OCI-LY3 (cell line): Measurements from ENCODE around the gene RPL15.

Source experiments
- H2AFZ ChIP-seq: fragments of 200-600, 300-600 bp; shearing (Covaris generic); 2 replicates; pipeline ENCODE4 v1.6.0; 2014; ENCODE audit warnings: antibody characterized with exemption, low read depth, low read length
- H3K27ac ChIP-seq: fragments of 200-600, 300-600 bp; sonication (generic); 2 replicates; pipeline ENCODE4 v1.5.1; 2014; ENCODE audit warnings: mild to moderate bottlenecking, low read length, moderate library complexity, mixed read lengths
- H3K27me3 ChIP-seq: fragments of 200-600, 300-600 bp; sonication (generic); 2 replicates; pipeline ENCODE4 v1.6.1; 2014; ENCODE audit warnings: low read depth, low read length, mixed read lengths
- H3K36me3 ChIP-seq: fragments of 200-600, 300-600 bp; sonication (generic); replicated peaks from 2 replicates; pipeline ENCODE3; 2014; ENCODE audit warnings: low read depth, low read length, mixed read lengths
- H3K4me1 ChIP-seq: fragments of 300-600, 200-600 bp; sonication (generic); 2 replicates; pipeline ENCODE4 v1.6.1; 2014; ENCODE audit warnings: low read length, mixed read lengths
- H3K4me2 ChIP-seq: fragments of 200-600, 300-600 bp; sonication (generic); 2 replicates; pipeline ENCODE4 v1.6.1; 2014; ENCODE audit warnings: low read length, mixed read lengths
- H3K4me3 ChIP-seq: fragments of 300-600, 200-600 bp; sonication (generic); 2 replicates; pipeline ENCODE4 v1.5.1; 2014; ENCODE audit warnings: antibody characterized with exemption, mild to moderate bottlenecking, low read length, moderate library complexity
- H3K79me2 ChIP-seq: fragments of 300-600, 200-600 bp; shearing (Covaris generic); 2 replicates; pipeline ENCODE4 v1.6.1; 2014; ENCODE audit warnings: mild to moderate bottlenecking, low read length, mixed read lengths
- H3K9ac ChIP-seq: fragments of 300-600, 200-600 bp; shearing (Covaris generic); 2 replicates; pipeline ENCODE4 v1.6.0; 2014; ENCODE audit warnings: mild to moderate bottlenecking, low read length, moderate library complexity
- H3K9me3 ChIP-seq: fragments of 200-600, 300-600 bp; shearing (Covaris generic); 2 replicates; pipeline ENCODE4 v1.6.1; 2014; ENCODE audit warnings: low read length, mixed read lengths; ENCODE audit not compliant: insufficient read depth
- H4K20me1 ChIP-seq: fragments of 200-600, 300-600 bp; sonication (generic); 2 replicates; pipeline ENCODE4 v1.6.1; 2016; ENCODE audit warnings: low read length, mixed read lengths; ENCODE audit not compliant: insufficient read depth
- CTCF ChIP-seq: fragments of 200-600, 300-600 bp; sonication (generic); IDR thresholded peaks from 2 replicates; pipeline ENCODE4 v1.5.1; 2014; ENCODE audit warnings: antibody characterized with exemption, low read length, low read depth
- EZH2phosphoT487 ChIP-seq: fragments of 200-600 bp; shearing (Covaris generic); IDR thresholded peaks from 2 replicates; pipeline ENCODE4 v1.6.1; 2018; ENCODE audit warnings: antibody characterized with exemption, mixed run types, low read depth

Gene RPL15

GRCh38 chr3:23888617-23889228 is 28.2 kb upstream of the RPL15 start:
- peaks cover 6% of the 10 kb centered on the region for H3K36me3 ChIP-seq
- 0 out of 2 replicates have a peak, but pooled peaks cover 5% of the 10 kb centered on the region for H3K79me2 ChIP-seq
- no peak overlapping the region for H3K4me3 ChIP-seq
- H2AFZ ChIP-seq: no peak overlapping the region
- H3K4me1 ChIP-seq: peaks cover 7% of the 10 kb centered on the region
- no peak overlapping the region for H3K9ac ChIP-seq
- peaks cover 36% of the 10 kb centered on the region for H4K20me1 ChIP-seq
- H3K9me3 ChIP-seq: no peaks in the 10 kb centered on the region
- peak overlapping the region; percentile 6; the same call in 1 of the 2 replicates for H3K4me2 ChIP-seq
- no peaks in the 10 kb centered on the region for H3K27me3 ChIP-seq
- H3K27ac ChIP-seq: no peak overlapping the region
- TF ChIP-seq EZH2phosphoT487: no peak
- peak; percentile 90 for TF ChIP-seq CTCF

DNA sequence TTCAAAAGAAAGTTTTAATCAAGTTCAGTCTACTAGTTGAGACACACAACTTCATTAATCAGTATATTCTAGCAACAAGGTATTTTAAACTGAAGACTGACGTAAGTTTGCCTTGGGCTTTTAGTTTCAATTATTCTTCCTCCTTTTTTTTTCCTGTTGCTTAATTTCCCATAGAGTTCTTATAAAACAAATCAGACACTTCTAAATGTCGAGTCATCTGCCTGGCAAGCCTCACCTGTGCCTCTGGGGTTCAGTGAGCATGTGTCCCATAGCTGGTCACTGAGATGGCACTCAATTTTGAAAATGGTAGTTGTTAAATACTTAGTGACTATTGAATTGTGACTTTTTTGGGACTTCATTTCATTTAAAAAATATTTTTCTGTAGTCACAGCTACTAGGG is 27.5 kb upstream of the RPL15 start:
- peaks cover 7% of the 10 kb centered on the region for H3K4me1 ChIP-seq
- TF ChIP-seq EZH2phosphoT487 (no peak), CTCF (no peak)
- no peak overlapping the region for H3K4me3 ChIP-seq
- H3K4me2 ChIP-seq: no peak overlapping the region
- no peaks in the 10 kb centered on the region for H3K27me3 ChIP-seq
- no peak overlapping the region for H2AFZ ChIP-seq
- H3K79me2 ChIP-seq: 0 out of 2 replicates have a peak, but pooled peaks cover 5% of the 10 kb centered on the region
- no peak overlapping the region for H3K9ac ChIP-seq
- H3K9me3 ChIP-seq: no peaks in the 10 kb centered on the region
- H3K27ac ChIP-seq: no peak overlapping the region
- H4K20me1 ChIP-seq: peaks cover 30% of the 10 kb centered on the region
- peaks cover 6% of the 10 kb centered on the region for H3K36me3 ChIP-seq

DNA sequence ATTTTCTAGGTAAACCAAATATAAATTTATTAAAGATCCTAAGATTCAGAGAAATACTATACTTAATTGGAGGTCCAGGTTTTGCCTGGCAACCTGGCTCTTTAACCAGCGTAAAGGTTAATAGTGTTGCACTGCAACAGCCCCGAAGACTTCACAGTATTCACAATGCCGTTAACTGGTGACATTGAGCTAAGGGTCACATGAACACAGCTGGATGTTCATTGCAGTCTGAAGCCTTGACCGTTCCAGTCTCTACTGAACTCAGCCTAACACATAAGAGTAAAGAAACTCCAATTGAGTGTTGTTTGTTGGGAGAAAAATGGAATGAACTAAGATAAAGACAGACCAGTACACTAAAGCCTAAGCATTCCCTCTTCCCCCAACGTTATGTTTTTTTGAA is 27.0 kb upstream of the RPL15 start:
- Histone ChIP-seq H3K27ac (no peak overlapping the region), H3K79me2 (0 out of 2 replicates have a peak, but pooled peaks cover 5% of the 10 kb centered on the region), H2AFZ (no peak overlapping the region), H3K9ac (no peak overlapping the region), H3K27me3 (no peaks in the 10 kb centered on the region), H3K9me3 (no peaks in the 10 kb centered on the region), H3K4me1 (peaks cover 7% of the 10 kb centered on the region), H3K36me3 (peaks cover 6% of the 10 kb centered on the region), H3K4me2 (no peak overlapping the region), H3K4me3 (no peak overlapping the region), H4K20me1 (peaks cover 25% of the 10 kb centered on the region)
- TF ChIP-seq EZH2phosphoT487 (no peak), CTCF (no peak)

DNA sequence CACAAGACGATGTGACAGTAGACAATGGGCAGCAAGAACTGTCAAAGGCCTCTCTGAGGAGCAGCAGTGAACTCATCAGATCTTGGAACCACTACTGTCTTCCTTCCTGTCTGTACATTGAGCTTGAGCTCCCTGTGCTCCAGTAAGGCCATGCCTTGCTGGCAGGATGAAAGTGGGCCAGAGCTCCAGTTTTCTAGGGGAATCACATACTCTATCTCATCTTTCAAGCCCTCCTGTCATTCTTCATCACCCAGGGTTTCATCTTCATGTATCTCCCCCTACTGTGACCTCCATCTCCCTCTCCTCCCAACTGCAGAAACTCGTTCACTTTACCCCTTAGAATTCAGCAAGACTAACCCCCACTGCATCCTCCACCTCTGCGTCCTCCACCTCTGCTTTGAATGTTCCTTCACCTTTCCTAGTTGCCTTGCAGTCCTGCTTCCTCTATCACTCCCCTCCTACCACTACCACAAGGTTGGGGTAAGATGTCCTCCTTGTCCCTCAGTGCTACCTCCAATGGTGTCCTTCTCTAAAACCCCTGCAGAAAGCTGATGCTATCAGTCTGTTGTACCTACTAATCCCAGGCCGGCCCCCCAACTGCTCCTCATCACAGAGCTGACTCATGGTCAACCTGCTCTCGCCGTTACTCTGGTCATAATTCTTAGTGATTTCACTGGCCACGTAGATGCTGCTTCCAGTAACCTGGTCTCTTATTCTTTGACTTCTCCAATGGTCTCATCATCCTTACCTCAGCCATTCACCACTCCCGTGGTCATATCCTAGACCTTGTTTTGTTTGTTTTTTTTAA is 22.5 kb upstream of the RPL15 start:
- H3K36me3 ChIP-seq: peaks cover 18% of the 10 kb centered on the region

More for the DNA sequence above, 22.5 kb upstream of the RPL15 start:
- H3K9me3 ChIP-seq: no peaks in the 10 kb centered on the region
- no peak overlapping the region for H2AFZ ChIP-seq
- TF ChIP-seq EZH2phosphoT487 (no peak), CTCF (no peak)
- H3K27ac ChIP-seq: no peak overlapping the region
- no peak overlapping the region for H3K4me3 ChIP-seq
- H3K79me2 ChIP-seq: no peaks in the 10 kb centered on the region
- H3K4me1 ChIP-seq: no peaks in the 10 kb centered on the region
- H3K4me2 ChIP-seq: no peak overlapping the region
- no peaks in the 10 kb centered on the region; the same call in 1 of the 2 replicates for H4K20me1 ChIP-seq
- no peak overlapping the region for H3K9ac ChIP-seq
- H3K27me3 ChIP-seq: no peaks in the 10 kb centered on the region
